Body of pancreas (tissue), 4 donors: ENCODE results near the gene CAPN5. TPM values are rescaled to one million over a fixed set of nuclear protein-coding genes. Genes with fewer than 3 reads are reported as not detected.

Experiments used
- ATAC-seq: fragments of 150-250 bp; one replicate; pipeline ENCODE4 v1.9.1; 2016
- DNase-seq, 4 donors: peaks; one replicate each; pipeline ENCODE4 v3.0.0-alpha.2; 2019
- H3K27ac ChIP-seq, 4 donors: fragments of 200-600 bp; sonication (generic); 1 replicate in 3 of 4; 2 replicates in 1 of 4; pipeline versions ENCODE4 v1.5.1 to v1.6.1; 2016 to 2019; ENCODE audit warnings: mild to moderate bottlenecking in 1 of 4, mixed read lengths in 1 of 4, moderate library complexity in 1 of 4
- H3K27me3 ChIP-seq, 2 donors: fragments of 200-600 bp; sonication (generic); one replicate each; pipeline ENCODE4 v1.6.0; 2016; ENCODE audit warnings: mild to moderate bottlenecking in 1 of 2
- H3K36me3 ChIP-seq, 2 donors: fragments of 200-600 bp; sonication (generic); replicated peaks in 1 of 2; 2 replicates each; pipeline ENCODE4 v1.5.1; 2016; ENCODE audit warnings: low read depth in 2 of 2; ENCODE audit not compliant: insufficient read depth in 1 of 2
- H3K4me1 ChIP-seq: fragments of 200-600 bp; sonication (generic); one replicate; pipeline ENCODE4 v1.6.0; 2016
- H3K4me3 ChIP-seq, 2 donors: fragments of 200-600 bp; sonication (generic); 1 replicate in 1 of 2; 2 replicates in 1 of 2; pipeline ENCODE4 v1.5.1; 2016 to 2019
- H3K9me3 ChIP-seq, 3 donors: fragments of 200-600 bp; sonication (generic); 1 replicate in 2 of 3; 2 replicates in 1 of 3; pipeline ENCODE4 v1.5.1; 2016
- POLR2A ChIP-seq, 3 donors: fragments of 450-650 bp; IDR thresholded peaks; one replicate each; pipeline ENCODE4 v1.6.1; 2016; ENCODE audit warnings: antibody characterized with exemption in 3 of 3, mild to moderate bottlenecking in 2 of 3
- WGBS, 2 donors: methylation state at CpG; one replicate each; pipeline ENCODE4 v1.1.5; 2017; 5-methylcytosine and 5-hydroxymethylcytosine counted together
- intact Hi-C: fragments of 100-400 bp; cut with DNase I; formaldehyde crosslinking; loops from one replicate; pipeline ENCODE4 v1.15.1; 2023
- total RNA-seq, 2 donors: library from RNA; depleted of rRNA; stranded (reverse); fragments of >200 nt; gene quantifications; one replicate each; pipeline ENCODE4 v1.1.0, GENCODE V29; 2016
- TF ChIP-seq, protein P1 (sequence below), 7 experiments: fragments of 450-650 bp in 4 of 7; fragments of 200-600 bp in 3 of 7; sonication (generic) in 3 of 7; IDR thresholded peaks; one replicate each; pipeline ENCODE4 v1.5.1; 2016 to 2019; ENCODE audit warnings: antibody characterized with exemption in 7 of 7

The CAPN5 gene
- total RNA-seq, 2 donors from 2014 or later = 7.8 to 13.8 TPM

- no peak overlapping the region for H3K27ac ChIP-seq
- 90 to 91% methylated on average over 8 to 11 of the region's 11 CpGs for WGBS, 2 donors
- H3K27me3 ChIP-seq = no peaks in the 10 kb centered on the region
- no peak overlapping the region for H3K4me3 ChIP-seq
- TF ChIP-seq, protein P1, sequence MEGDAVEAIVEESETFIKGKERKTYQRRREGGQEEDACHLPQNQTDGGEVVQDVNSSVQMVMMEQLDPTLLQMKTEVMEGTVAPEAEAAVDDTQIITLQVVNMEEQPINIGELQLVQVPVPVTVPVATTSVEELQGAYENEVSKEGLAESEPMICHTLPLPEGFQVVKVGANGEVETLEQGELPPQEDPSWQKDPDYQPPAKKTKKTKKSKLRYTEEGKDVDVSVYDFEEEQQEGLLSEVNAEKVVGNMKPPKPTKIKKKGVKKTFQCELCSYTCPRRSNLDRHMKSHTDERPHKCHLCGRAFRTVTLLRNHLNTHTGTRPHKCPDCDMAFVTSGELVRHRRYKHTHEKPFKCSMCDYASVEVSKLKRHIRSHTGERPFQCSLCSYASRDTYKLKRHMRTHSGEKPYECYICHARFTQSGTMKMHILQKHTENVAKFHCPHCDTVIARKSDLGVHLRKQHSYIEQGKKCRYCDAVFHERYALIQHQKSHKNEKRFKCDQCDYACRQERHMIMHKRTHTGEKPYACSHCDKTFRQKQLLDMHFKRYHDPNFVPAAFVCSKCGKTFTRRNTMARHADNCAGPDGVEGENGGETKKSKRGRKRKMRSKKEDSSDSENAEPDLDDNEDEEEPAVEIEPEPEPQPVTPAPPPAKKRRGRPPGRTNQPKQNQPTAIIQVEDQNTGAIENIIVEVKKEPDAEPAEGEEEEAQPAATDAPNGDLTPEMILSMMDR (IDR thresholded peaks at IDR 0.05) = no peak
- no peak for TF ChIP-seq POLR2A (IDR thresholded peaks at IDR 0.05)
- intact Hi-C loops = no loop called here
- no peaks in the 10 kb centered on the region for H3K9me3 ChIP-seq
- H3K36me3 ChIP-seq = no peaks in the 10 kb centered on the region
- H3K4me1 ChIP-seq = peaks cover 17% of the 10 kb centered on the region
- DNase-seq (no peak), ATAC-seq (no peak)
These were observed 75.6 kb downstream of the CAPN5 start for GRCh38 chr11:77142091-77142975.

DNA sequence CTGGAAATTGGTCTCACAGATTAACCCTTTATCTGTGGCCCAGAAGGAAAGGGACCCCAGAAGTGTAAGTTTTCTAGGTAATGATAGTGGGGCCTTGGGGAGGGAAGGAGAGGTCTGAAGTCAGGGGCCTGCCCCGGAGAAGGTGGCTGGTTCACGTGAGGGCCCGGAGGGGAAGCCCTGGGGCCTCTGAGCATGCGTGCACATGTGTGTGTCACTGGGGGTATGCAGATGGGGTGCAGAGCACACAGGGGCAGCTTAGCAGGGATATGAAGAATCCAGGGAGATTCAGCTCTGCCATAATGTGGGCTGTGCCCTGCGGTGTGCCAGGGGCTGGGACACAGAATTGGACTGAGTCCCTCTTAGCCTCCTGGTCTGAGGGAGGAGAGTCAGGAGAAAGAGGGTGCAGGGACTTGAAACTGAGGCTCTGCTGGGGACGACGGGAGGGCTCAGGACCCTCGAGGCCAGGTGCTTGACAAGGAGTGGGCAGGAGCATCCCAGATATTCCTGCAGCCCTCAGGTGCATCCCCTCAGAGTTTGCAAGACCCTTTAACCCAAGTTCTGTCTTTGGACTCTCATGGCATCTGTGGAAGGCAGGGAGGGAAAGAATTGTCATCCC lies 76.7 kb downstream of the CAPN5 start:
- Histone ChIP-seq H3K4me1 (peaks cover 17% of the 10 kb centered on the region), H3K27ac (no peak overlapping the region), H3K36me3 (no peaks in the 10 kb centered on the region), H3K27me3 (no peaks in the 10 kb centered on the region), H3K4me3 (no peak overlapping the region), H3K9me3 (no peaks in the 10 kb centered on the region)
- ATAC-seq = no peak
- DNase-seq = no peak
- WGBS, 2 donors = 86 to 92% methylated on average over 8 of the region's 8 CpGs
- intact Hi-C loops = no loop called here
- no peak for TF ChIP-seq POLR2A (IDR thresholded peaks at IDR 0.05)
- TF ChIP-seq, protein P1 (IDR thresholded peaks at IDR 0.05) = no peak

GRCh38 chr11:77144196-77144856 lies 77.6 kb downstream of the CAPN5 start:
- intact Hi-C loops = no loop called here
- Histone ChIP-seq H3K27ac (no peak overlapping the region), H3K9me3 (no peaks in the 10 kb centered on the region), H3K4me3 (no peak overlapping the region), H3K27me3 (no peaks in the 10 kb centered on the region), H3K4me1 (peaks cover 17% of the 10 kb centered on the region), H3K36me3 (no peaks in the 10 kb centered on the region)
- DNase-seq = no peak
- WGBS, 2 donors = 92 to 100% methylated on average over 4 to 9 of the region's 9 CpGs
- TF ChIP-seq, protein P1 (IDR thresholded peaks at IDR 0.05) = no peak
- no peak for TF ChIP-seq POLR2A (IDR thresholded peaks at IDR 0.05)
- ATAC-seq = no peak

- H3K36me3 ChIP-seq = no peaks in the 10 kb centered on the region
- WGBS, 2 donors = 74 to 89% methylated on average over 5 to 7 of the region's 7 CpGs
- H3K27me3 ChIP-seq = no peaks in the 10 kb centered on the region
- ATAC-seq (no peak), DNase-seq (no peak)
- H3K4me1 ChIP-seq = peaks cover 13% of the 10 kb centered on the region
- intact Hi-C loops = no loop called here
- no peak for TF ChIP-seq POLR2A (IDR thresholded peaks at IDR 0.05)
- TF ChIP-seq, protein P1 (IDR thresholded peaks at IDR 0.05) = no peak
- no peak overlapping the region for H3K4me3 ChIP-seq
- no peak overlapping the region for H3K27ac ChIP-seq
- no peaks in the 10 kb centered on the region for H3K9me3 ChIP-seq
These were observed 78.2 kb downstream of the CAPN5 start for GRCh38 chr11:77144857-77145428.
